Amniotic epithelial cell (primary cell): Measurements from ENCODE around the gene SPTLC3.

Experiments used
- DNase-seq: peaks from one replicate; pipeline ENCODE4 v3.0.0-alpha.2; 2010; ENCODE audit warnings: low read depth

SPTLC3 gene

DNA sequence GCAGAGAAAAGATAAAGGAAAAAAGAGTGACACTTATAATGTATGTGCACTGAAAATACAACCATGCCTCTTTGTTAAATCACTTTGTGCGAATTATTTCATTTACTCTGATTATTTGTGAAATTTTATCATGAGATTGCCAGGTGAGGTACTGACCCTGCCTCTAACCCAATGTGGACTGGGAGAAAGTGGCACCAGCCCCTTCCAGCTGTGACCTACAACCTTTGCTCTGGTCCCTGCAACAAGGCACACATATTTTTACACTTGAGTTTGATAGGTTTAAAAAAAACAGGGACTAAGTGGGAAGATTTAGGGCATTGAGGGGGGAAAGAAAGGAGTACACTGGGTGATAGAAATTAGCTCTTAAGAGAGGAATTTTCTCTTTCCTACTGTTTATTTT is 132.0 kb downstream of the SPTLC3 start:
- DNase-seq = no peak

GRCh38 chr20:13141546-13141945 is 132.8 kb downstream of the SPTLC3 start:
- DNase-seq = no peak

DNA sequence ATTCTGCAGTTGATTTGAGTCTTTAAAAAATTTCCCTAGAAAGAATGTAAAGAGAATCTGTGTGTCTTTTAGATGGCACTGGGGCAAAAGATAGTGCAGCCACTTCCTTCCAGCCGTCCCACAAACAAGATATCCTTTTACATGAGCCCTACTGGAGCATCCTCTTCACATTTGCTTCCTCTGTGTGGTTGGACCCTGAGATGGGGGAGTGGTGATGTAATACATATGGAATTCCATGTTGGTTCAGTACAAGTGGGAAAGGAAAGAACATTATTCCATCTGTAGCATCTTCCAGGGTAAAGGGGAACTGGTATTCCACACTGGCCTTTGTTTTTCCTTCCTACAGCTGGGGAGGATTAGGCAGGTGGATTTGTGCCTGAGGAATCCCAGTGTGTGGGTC is 133.4 kb downstream of the SPTLC3 start:
- DNase-seq = no peak

DNA sequence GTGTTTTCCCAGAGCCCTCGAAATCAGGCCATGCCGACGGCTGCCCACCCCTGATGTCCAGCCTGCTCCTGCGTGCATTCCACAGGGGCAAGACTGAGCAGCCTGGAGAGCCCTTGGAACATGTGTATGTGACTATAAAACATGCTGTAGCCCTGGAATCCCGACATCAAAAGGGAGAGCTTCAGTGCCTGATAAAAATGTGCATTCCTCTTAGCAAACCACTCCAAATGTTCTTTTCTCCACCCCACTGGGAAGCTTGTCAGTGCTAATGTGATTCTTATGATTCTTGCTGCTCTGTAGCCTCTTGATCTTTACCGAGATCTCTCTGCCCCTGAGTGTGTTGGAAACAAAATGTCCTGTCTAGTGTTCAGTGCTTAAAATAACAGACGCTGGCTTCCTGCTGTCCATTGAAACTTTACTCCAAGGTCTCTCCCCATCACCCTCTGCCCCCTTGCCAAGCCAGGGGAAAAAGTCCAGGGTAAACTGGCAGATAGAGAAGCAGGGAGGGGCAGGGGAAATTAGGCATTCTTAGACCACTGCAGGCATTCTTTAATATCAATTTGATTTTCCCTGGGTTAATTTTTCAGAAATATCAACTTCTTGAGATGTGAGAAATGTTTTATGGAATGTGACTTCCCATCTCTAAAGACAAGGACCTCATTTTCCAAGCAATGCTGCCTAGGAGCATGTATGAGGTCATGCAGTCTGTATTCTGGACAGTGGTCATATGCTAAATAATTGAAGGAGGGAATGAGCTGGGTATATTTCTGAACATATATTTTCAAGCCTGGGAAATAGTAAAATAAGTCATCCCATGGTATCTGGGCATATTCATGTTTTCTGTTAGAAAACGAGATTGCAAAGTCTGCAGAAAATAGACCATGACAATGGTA is 138.5 kb downstream of the SPTLC3 start:
- DNase-seq = no peak

DNA sequence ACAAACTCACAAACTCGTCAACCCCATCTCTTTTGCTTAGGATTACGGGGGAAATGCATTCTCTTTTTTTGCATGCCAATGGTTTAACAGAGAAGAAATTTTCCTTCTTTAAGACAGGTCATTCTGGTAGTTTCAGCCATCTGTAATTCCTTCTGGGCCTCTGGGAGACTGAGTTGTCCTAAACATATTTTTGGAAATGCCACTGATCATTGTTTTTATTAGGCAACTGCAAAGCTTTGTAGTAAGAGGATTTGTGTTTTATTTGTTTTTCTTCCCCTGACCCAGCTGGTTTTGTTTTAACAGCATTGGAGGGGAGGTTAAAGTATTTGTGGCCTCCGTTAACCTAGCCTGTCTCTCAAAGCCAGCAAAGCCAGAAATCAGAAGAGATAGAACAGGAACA is 139.2 kb downstream of the SPTLC3 start:
- DNase-seq = no peak

- no peak for DNase-seq
These were observed 139.6 kb downstream of the SPTLC3 start for GRCh38 chr20:13148402-13148801.

GRCh38 chr20:13148961-13149360 is 140.2 kb downstream of the SPTLC3 start:
- no peak for DNase-seq

DNA sequence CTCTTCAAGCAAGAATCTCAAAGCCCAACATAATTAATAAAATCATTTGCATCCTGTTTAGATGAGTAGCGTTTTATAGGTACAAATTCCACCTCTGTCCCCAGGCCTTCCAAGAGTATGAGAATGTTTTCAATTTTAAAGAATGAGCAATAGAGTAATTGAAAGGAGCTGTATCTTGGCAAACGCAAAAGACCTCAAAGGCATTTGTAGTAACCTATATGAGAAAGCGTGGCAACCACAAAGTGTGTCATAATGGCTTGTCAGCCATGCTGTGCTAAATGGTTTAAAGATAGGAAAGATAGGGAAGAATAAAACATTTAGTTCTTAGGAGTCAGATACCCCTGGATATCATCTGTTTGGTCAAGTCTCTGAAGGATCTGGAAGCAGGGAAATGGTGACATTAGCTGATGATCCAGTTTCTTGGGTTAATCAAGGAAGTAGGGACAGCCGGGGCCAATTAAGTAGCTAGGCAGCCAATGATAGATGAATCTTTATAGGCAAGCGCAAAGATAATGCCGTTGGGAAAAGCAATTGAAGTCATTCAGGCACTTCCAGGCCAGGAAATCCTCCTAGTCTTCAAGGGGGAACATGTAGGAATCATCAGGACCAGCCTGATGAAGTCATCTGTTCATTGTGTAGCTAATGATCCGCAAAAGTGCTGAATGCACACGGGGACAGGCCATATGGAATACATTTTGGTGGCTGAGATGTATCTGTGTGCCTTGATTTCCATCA is 140.8 kb downstream of the SPTLC3 start:
- DNase-seq = peak; percentile 1

DNA sequence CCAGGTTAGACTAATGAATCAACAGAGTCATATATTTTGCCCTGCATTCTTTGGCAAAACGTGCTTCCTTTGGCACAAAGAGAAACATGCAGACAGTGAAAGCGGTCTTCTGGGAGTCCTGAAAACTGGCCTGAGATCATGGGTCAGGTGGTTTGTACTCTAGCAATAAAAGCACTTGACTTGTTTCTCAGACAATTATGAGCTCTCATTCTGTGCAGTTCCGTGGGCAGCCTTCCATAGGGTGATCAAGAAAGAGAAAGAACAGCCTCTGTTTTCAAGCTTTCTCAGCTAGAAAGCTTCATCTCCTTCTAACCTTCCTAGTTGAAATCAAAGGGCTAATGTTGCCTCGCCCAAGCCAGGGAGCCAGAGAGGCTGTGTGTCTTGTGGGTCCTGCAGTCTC is 149.6 kb downstream of the SPTLC3 start:
- DNase-seq = no peak

GRCh38 chr20:13159889-13160288 is 151.1 kb downstream of the SPTLC3 start:
- no peak for DNase-seq

DNA sequence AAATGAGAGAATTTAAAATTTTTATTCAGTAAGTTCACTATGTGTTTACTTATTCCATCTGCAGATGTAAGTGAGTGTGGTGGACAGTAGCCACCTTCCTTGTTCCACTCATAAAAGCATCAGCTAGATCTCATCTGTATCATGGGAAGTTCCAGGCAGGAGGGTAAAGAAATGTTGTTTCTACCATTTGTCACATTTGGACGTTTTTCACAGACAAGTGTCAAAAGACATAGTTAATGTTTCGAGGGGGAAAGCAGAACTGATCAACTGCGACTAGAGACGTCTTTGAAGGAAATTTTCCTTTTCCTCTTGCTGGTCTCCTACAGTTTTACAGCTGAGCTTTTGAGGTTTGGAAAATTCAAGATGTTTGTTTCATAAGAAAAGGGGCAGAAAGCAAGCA is 156.4 kb downstream of the SPTLC3 start:
- no peak for DNase-seq

- DNase-seq = no peak
These were observed 157.2 kb downstream of the SPTLC3 start for GRCh38 chr20:13166011-13166410.

- DNase-seq = no peak
These were observed 157.7 kb downstream of the SPTLC3 start for GRCh38 chr20:13166437-13166836.

DNA sequence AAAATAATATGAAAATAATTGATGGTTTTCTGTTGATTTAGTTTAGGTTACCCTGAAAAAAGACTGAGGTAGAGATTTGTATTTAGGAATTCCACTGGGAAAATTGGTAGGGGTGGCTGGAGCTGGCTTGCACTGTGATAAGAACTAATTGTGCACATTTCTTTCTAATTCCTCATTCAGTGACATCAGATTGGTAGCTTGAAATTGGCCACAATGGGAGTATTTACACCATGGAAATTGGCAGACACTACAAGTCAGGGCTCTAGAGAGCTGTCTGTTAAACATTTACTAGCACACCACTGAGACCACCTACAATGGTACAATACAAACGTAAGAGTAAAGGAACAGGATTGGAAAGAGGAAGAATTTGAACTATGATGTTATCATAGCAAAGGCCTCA is 160.3 kb downstream of the SPTLC3 start:
- DNase-seq = no peak

DNA sequence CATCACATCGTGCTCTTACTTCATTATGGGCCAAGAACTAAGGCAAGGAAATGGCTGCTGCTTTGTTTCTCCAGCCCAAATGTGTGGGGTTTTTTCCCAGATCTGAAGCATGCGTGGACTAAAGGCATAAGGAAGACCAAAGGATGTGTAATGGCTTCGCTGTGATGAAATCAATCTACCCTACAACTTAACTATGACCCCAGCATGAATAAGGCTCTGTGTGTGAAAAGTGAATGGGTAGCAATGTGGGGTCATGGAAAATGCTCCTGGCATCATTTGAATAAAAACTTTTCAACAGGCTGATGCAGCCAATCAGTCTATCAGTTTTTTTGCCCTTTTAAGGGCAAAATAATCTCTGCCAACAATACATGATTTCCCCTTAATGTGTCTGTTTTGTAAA is 162.0 kb downstream of the SPTLC3 start:
- no peak for DNase-seq

- no peak for DNase-seq
These were observed 164.4 kb downstream of the SPTLC3 start for GRCh38 chr20:13173201-13173600.

- DNase-seq = no peak
These were observed 165.6 kb downstream of the SPTLC3 start for GRCh38 chr20:13174402-13174801.

DNA sequence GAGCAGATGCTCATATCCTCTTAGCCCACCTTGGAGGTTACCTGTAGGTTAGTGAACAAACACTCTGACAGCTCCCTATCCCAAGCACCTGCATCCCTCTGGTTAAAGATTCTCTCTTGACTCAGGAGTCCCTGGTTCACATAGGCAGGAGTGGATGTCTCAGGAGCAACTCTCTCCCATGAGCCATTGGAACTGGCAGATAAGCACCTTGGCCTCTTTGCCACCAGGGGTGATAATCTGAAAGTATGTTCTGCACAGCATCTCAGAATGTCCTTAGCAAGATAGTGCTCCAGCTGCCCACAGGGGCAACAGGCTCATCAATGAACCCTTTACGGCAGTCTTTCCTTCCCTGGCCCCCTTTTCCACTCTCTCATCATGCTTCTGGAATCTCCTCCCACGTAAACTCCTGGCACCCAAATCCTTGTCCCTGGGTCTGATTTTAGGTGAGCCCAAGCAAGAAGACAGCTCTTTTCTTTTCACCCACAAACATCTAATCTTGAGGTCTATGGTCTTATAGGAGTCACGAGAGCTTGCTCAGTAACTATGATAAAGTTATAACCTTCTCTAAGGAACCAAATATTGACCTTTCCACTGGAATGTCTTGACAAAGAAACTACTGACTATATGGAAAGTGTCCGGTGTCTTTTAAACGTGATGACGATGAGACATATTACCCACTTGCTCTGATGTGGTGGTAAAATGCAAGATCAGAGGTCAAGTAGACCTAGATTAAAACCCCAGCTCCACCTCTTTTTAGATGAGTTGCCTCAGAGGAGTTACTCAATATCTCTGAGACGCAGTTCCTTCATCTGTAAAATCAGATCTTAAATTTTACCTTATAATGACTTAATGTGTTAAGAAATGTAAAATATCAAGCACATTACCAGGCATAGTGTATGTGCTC is 172.5 kb downstream of the SPTLC3 start:
- no peak for DNase-seq

DNA sequence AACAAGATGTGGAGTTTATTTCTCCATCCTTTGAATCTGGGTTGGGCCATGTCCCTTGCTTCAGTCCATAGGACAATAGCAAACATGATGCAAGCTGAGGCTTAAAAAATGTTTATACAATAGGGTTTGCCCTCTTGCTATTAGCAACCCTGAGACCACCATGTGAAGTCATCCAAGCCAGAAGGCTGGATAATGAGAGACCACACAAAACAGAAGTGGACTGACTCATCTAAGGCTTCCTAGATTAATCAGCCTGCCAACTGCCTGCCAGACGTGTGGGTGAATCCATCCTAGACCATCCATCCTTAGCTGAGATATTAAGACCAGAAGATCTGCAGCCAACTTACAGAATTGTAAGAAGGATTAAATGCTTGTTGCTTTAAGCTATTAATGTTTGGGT is 174.2 kb downstream of the SPTLC3 start:
- no peak for DNase-seq

DNA sequence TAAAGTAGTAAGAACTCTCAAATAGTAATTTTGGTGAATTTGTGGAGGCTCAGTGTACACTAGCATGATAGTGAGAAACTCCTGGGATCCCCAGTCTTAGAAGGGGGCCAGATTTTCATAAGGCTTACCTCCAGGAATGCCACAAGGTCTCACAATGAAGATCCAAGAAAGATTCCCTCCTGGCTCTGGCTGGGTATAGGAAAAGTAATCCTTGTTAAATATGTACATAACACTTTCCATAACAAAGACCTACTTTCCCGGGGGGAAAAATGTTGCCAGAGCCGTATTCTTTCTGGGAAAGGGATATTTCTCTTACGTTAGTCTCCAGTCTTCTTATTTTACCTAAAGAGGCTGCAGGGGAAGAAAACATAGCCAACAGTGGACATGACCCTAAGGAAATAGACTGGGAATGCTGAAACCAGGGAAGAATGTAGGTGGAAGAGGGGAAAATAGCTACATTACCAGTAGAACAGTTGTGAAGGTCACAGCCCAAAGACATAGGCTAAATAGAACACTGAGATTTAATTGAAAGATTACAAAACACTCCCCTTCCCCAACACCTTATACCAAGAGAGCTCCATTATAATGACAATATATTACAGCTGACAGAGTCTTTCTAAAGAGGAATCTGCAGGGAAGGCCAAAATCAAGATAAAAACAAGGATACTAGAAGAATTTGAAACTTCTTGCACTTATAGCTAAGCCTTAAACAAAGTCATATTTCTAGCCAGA is 177.4 kb downstream of the SPTLC3 start:
- no peak for DNase-seq

DNA sequence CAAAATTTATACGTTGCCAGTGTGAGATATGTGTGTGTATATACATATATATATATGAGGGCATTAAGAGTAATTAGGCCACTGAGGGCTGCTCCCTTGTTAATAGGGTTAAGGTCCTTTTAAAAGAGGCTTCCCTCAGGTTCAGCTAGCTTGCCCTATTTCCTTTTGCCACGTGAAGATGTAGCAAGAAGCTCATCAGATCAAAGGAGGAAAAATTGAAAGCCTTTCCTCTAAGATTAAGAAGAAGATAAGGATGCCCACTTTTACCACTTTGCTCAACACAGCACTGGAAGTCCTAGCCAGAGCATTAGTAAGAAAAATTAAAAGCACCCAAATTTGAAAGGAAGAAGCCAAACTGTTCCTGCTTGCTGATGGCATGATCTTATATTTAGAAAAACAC is 179.1 kb downstream of the SPTLC3 start:
- DNase-seq = no peak

DNA sequence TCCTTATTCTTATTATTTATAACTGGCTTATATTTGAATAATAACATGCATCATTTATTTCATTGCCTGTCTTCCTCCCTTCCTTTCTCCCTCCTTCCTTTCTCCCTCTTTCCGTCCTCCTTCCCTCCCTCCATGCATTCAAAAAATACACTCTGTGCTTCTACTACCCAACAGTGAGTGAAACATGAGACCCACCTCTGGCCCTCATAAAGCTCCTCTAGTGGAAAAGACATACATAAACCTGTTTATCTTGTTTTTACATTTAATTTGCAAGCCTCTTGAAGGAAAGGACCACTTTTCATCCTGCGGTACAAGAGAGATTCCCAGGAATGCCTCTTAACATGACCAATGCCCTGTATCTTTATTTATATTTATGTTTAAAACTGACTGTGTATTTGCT is 190.5 kb downstream of the SPTLC3 start:
- no peak for DNase-seq
